C4-2B (cell line): Measurements from ENCODE around the gene KCNK3.

Source experiments
- CTCF ChIP-seq: fragments of 450-650 bp; conservative IDR thresholded peaks from 2 replicates; pipeline ENCODE4 v1.5.1; 2017; ENCODE audit warnings: mild to moderate bottlenecking
- ZFX ChIP-seq: fragments of 450-650 bp; IDR thresholded peaks from 2 replicates; pipeline ENCODE4 v1.6.1; 2017

- TF ChIP-seq CTCF = no peak
- no peak for TF ChIP-seq ZFX
Measured at GRCh38 chr2:26720322-26721114, 28.0 kb downstream of the KCNK3 start.
